Endothelial cell of umbilical vein (primary cell): ENCODE results near the gene CYP2C18. TPM values are rescaled to one million over a fixed set of nuclear protein-coding genes. Genes with fewer than 3 reads are reported as not detected.

ENCODE experiments used
- BruUV-seq: library from RNA; stranded (reverse); fragments of 400-500 nt; replicated peaks from 2 replicates; lab custom pipeline; 2021; lab: Mats Ljungman, UMichigan
- CTCF ChIA-PET: fragments of 300-600, 350-600 bp; sonication (Branson Sonifier 250); formaldehyde crosslinking; loops from one replicate; lab custom pipeline; 2021; ENCODE audit warnings: antibody characterized with exemption, inconsistent platforms; lab: Charles Lee
- POLR2A ChIA-PET: fragments of 300-600, 350-600 bp; sonication (Branson Sonifier 250); formaldehyde crosslinking; loops from one replicate; lab custom pipeline; 2021; ENCODE audit warnings: antibody characterized with exemption, inconsistent platforms; lab: Charles Lee
- DNase-seq: peaks from one replicate; pipeline ENCODE4 v3.0.0-alpha.2; 2011; ENCODE audit warnings: low read depth, low spot score
- FAIRE-seq: peaks from 2 replicates; lab custom pipeline; 2011; peaks lifted over from hg19 to GRCh38; lab: Jason Lieb, UNC
- H2AFZ ChIP-seq: 2 replicates; pipeline ENCODE4 v1.6.0; 2012; ENCODE audit warnings: low read depth, low read length, control low read depth, inconsistent platforms
- H3K27ac ChIP-seq: 2 replicates; pipeline ENCODE4 v1.5.1; 2011; ENCODE audit warnings: low read depth, mild to moderate bottlenecking, control low read depth, low read length, moderate library complexity; ENCODE audit not compliant: insufficient read depth
- H3K27me3 ChIP-seq, 2 experiments: 2 replicates each; pipeline versions ENCODE4 v1.6.0 to v1.6.1; 2011; ENCODE audit warnings: low read length in 2 of 2, mixed read lengths in 1 of 2; ENCODE audit not compliant: control insufficient read depth in 2 of 2, insufficient read depth in 2 of 2
- H3K36me3 ChIP-seq, 2 experiments: 2 replicates in 1 of 2; 3 replicates in 1 of 2; pipeline ENCODE4 v1.5.1; 2011; ENCODE audit warnings: low read length in 2 of 2, mild to moderate bottlenecking in 1 of 2, moderate library complexity in 1 of 2; ENCODE audit not compliant: control insufficient read depth in 2 of 2, insufficient read depth in 2 of 2; ENCODE audit errors: extremely low read depth in 1 of 2
- H3K4me1 ChIP-seq: 3 replicates; pipeline ENCODE4 v1.5.1; 2011; ENCODE audit warnings: mild to moderate bottlenecking, low read length; ENCODE audit not compliant: control insufficient read depth, insufficient read depth; ENCODE audit errors: extremely low read depth
- H3K4me2 ChIP-seq: 2 replicates; pipeline ENCODE4 v1.6.1; 2011; ENCODE audit warnings: low read length, control low read depth, mixed read lengths; ENCODE audit not compliant: insufficient read depth
- H3K4me3 ChIP-seq, 3 experiments: fragments of 200-600 bp in 1 of 3; sonication (generic), shearing (Covaris generic) in 1 of 3; replicated peaks in 1 of 3; 2 replicates each; pipeline ENCODE4 v1.5.1; 2011 to 2016; ENCODE audit warnings: control low read depth in 3 of 3, low read length in 3 of 3, mild to moderate bottlenecking in 2 of 3, inconsistent platforms in 1 of 3, low read depth in 1 of 3, moderate library complexity in 1 of 3; ENCODE audit not compliant: insufficient read depth in 1 of 3
- H3K79me2 ChIP-seq: 2 replicates; pipeline ENCODE4 v1.6.0; 2012; ENCODE audit warnings: low read length, inconsistent platforms; ENCODE audit not compliant: control insufficient read depth, insufficient read depth
- H3K9ac ChIP-seq: replicated peaks from 2 replicates; pipeline ENCODE3; 2011; ENCODE audit warnings: low read length, control low read depth; ENCODE audit not compliant: insufficient read depth; ENCODE audit errors: extremely low read depth
- H3K9me1 ChIP-seq: replicated peaks from 3 replicates; pipeline ENCODE4 v1.6.0; 2011; ENCODE audit warnings: mild to moderate bottlenecking, low read length; ENCODE audit not compliant: control insufficient read depth, insufficient read depth; ENCODE audit errors: extremely low read depth
- H3K9me3 ChIP-seq: replicated peaks from 2 replicates; pipeline ENCODE4 v1.5.1; 2012; ENCODE audit warnings: low read length, inconsistent platforms; ENCODE audit not compliant: control insufficient read depth, insufficient read depth
- H4K20me1 ChIP-seq: replicated peaks from 2 replicates; pipeline ENCODE3; 2011; ENCODE audit warnings: mild to moderate bottlenecking, low read length; ENCODE audit not compliant: control insufficient read depth, insufficient read depth; ENCODE audit errors: extremely low read depth
- EZH2 ChIP-seq: IDR thresholded peaks from 2 replicates; pipeline ENCODE4 v1.6.1; 2012; ENCODE audit warnings: borderline replicate concordance, low read depth, mild to moderate bottlenecking, moderate library complexity, low read length, inconsistent platforms; ENCODE audit not compliant: severe bottlenecking
- FOS ChIP-seq: IDR thresholded peaks from 2 replicates; pipeline ENCODE4 v1.6.1; 2011; ENCODE audit warnings: mild to moderate bottlenecking, low read length, moderate library complexity, borderline replicate concordance; ENCODE audit not compliant: insufficient read depth
- GATA2 ChIP-seq: IDR thresholded peaks from 2 replicates; pipeline ENCODE4 v1.7.0; 2011; ENCODE audit warnings: low read depth, mild to moderate bottlenecking, moderate library complexity, mixed read lengths, low read length; ENCODE audit not compliant: insufficient read length, insufficient read depth
- JUN ChIP-seq: IDR thresholded peaks from 2 replicates; pipeline ENCODE4 v1.6.1; 2011; ENCODE audit warnings: borderline replicate concordance, low read depth; ENCODE audit not compliant: insufficient read length, insufficient read depth
- MYC ChIP-seq: IDR thresholded peaks from one replicate; pipeline ENCODE4 v1.6.1; 2011; ENCODE audit warnings: mild to moderate bottlenecking, low read depth, low read length
- POLR2A ChIP-seq: IDR thresholded peaks from 2 replicates; pipeline ENCODE4 v1.6.1; 2012; ENCODE audit warnings: low read depth, mild to moderate bottlenecking, control low read depth, low read length
- POLR2AphosphoS5 ChIP-seq: IDR thresholded peaks from 2 replicates; pipeline ENCODE4 v1.6.1; 2012; ENCODE audit warnings: low read depth, mild to moderate bottlenecking, control low read depth, low read length, moderate library complexity; ENCODE audit not compliant: insufficient read depth
- dilution Hi-C: fragments of 300-500 bp; cut with MboI; formaldehyde crosslinking; loops from one replicate; pipeline ENCODE4 v1.15.0; 2019; ENCODE audit warnings: low sequenced_read_pairs; ENCODE audit not compliant: extremely low pct_ligation_motif_present
- intact Hi-C: fragments of 100-400 bp; cut with micrococcal nuclease; formaldehyde crosslinking; loops from one replicate; pipeline ENCODE4 v1.10.0; 2022
- polyA plus RNA-seq, 4 experiments: library from polyadenylated mRNA; depleted of rRNA in 3 of 4; stranded (reverse) in 3 of 4; unstranded in 1 of 4; fragments of >200 nt; gene quantifications; 2 replicates each; pipeline versions ENCODE4 v1.2.1 to v1.2.3, GENCODE V29; 2011 to 2012; ENCODE audit warnings: missing spikeins in 1 of 4
- total RNA-seq: library from RNA; stranded (reverse); gene quantifications from 2 replicates; pipeline ENCODE4 v1.2.3, GENCODE V29; 2021
- TF ChIP-seq, protein P1 (sequence below), 2 donors: IDR thresholded peaks; 1 replicate in 1 of 2; 2 replicates in 1 of 2; pipeline ENCODE4 v1.5.1; 2011; ENCODE audit warnings: low read length in 2 of 2, mild to moderate bottlenecking in 2 of 2, moderate library complexity in 2 of 2, control low read depth in 1 of 2, inconsistent platforms in 1 of 2, low read depth in 1 of 2; ENCODE audit not compliant: insufficient read depth in 1 of 2; ENCODE audit errors: extremely low read depth in 1 of 2
- TF ChIP-seq, protein P2 (sequence below): IDR thresholded peaks from 2 replicates; pipeline ENCODE4 v1.6.1; 2011; ENCODE audit not compliant: insufficient read depth, insufficient read length

Gene CYP2C18
- total and polyA plus RNA-seq, 2 donors (not counting 3 experiments of a cell fraction or from before 2014, with no cell fraction given), result not detected

- ChIA-PET CTCF (no interaction called here), POLR2A (no interaction called here)
- Histone ChIP-seq H3K36me3 (no peaks in the 10 kb centered on the region), H2AFZ (no peak overlapping the region), H4K20me1 (no peaks in the 10 kb centered on the region), H3K9me1 (no peaks in the 10 kb centered on the region), H3K79me2 (no peaks in the 10 kb centered on the region), H3K4me1 (no peaks in the 10 kb centered on the region), H3K9me3 (no peaks in the 10 kb centered on the region), H3K4me2 (no peak overlapping the region), H3K27ac (no peak overlapping the region), H3K4me3 (no peak overlapping the region), H3K9ac (no peak overlapping the region), H3K27me3 (no peaks in the 10 kb centered on the region)
- FAIRE-seq, result no peak
- intact Hi-C loops (no loop called here), dilution Hi-C loops (no loop called here)
- DNase-seq, result no peak
- BruUV-seq, result no TSS peak
- no peak for TF ChIP-seq JUN
- TF ChIP-seq POLR2AphosphoS5, result no peak
- TF ChIP-seq, protein P1, sequence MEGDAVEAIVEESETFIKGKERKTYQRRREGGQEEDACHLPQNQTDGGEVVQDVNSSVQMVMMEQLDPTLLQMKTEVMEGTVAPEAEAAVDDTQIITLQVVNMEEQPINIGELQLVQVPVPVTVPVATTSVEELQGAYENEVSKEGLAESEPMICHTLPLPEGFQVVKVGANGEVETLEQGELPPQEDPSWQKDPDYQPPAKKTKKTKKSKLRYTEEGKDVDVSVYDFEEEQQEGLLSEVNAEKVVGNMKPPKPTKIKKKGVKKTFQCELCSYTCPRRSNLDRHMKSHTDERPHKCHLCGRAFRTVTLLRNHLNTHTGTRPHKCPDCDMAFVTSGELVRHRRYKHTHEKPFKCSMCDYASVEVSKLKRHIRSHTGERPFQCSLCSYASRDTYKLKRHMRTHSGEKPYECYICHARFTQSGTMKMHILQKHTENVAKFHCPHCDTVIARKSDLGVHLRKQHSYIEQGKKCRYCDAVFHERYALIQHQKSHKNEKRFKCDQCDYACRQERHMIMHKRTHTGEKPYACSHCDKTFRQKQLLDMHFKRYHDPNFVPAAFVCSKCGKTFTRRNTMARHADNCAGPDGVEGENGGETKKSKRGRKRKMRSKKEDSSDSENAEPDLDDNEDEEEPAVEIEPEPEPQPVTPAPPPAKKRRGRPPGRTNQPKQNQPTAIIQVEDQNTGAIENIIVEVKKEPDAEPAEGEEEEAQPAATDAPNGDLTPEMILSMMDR (IDR thresholded peaks at IDR 0.05; ENCODE audit: extremely low read depth in 1 of 2, insufficient read depth in 1 of 2, low read depth in 1 of 2, low read length in 2 of 2), result no peak
- no peak for TF ChIP-seq MYC
- no peak for TF ChIP-seq GATA2
Measured at GRCh38 chr10:94738588-94738987, 55.1 kb downstream of the CYP2C18 start.

- H3K9ac ChIP-seq, result no peak overlapping the region
- dilution Hi-C loops (no loop called here), intact Hi-C loops (no loop called here)
- no peaks in the 10 kb centered on the region for H4K20me1 ChIP-seq
- ChIA-PET POLR2A (no interaction called here), CTCF (no interaction called here)
- H3K27me3 ChIP-seq, result no peaks in the 10 kb centered on the region
- FAIRE-seq (no peak), DNase-seq (no peak)
- H3K4me1 ChIP-seq, result no peaks in the 10 kb centered on the region
- H3K9me3 ChIP-seq, result no peaks in the 10 kb centered on the region
- H2AFZ ChIP-seq, result no peak overlapping the region
- TF ChIP-seq EZH2 (no peak), JUN (no peak), POLR2AphosphoS5 (no peak), POLR2A (no peak), FOS (no peak), GATA2 (no peak), MYC (no peak)
- TF ChIP-seq, protein P1 (IDR thresholded peaks at IDR 0.05; ENCODE audit: extremely low read depth in 1 of 2, insufficient read depth in 1 of 2, low read depth in 1 of 2, low read length in 2 of 2), result no peak
- TF ChIP-seq, protein P2, sequence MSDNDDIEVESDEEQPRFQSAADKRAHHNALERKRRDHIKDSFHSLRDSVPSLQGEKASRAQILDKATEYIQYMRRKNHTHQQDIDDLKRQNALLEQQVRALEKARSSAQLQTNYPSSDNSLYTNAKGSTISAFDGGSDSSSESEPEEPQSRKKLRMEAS, result no peak
- H3K9me1 ChIP-seq, result no peaks in the 10 kb centered on the region
- H3K27ac ChIP-seq, result no peak overlapping the region
- H3K36me3 ChIP-seq, result no peaks in the 10 kb centered on the region
- no TSS peak for BruUV-seq
- no peak overlapping the region for H3K4me2 ChIP-seq
- no peak overlapping the region for H3K4me3 ChIP-seq
- H3K79me2 ChIP-seq, result no peaks in the 10 kb centered on the region
Measured at GRCh38 chr10:94747137-94747536, 63.6 kb downstream of the CYP2C18 start.
